Mesenchymal stem cell (in vitro differentiated cells and primary cell): ENCODE results near the gene XAF1.

Experiments used
- DNase-seq: peaks from one replicate; pipeline ENCODE4 v3.0.0-alpha.2; 2013
- H2AFZ ChIP-seq: one replicate; pipeline ENCODE4 v1.6.1; 2013; ENCODE audit warnings: low read depth, mild to moderate bottlenecking, control low read depth, inconsistent platforms, low read length, moderate library complexity
- H2AK5ac ChIP-seq: 2 replicates; pipeline ENCODE4 v1.6.1; 2013; ENCODE audit warnings: low read length, moderate library complexity, mild to moderate bottlenecking, inconsistent platforms; ENCODE audit not compliant: severe bottlenecking
- H2BK120ac ChIP-seq: one replicate; pipeline ENCODE4 v1.6.1; 2013; ENCODE audit warnings: low read depth, mild to moderate bottlenecking, inconsistent platforms, low read length, moderate library complexity
- H2BK12ac ChIP-seq, 2 experiments: one replicate each; pipeline ENCODE4 v1.6.1; 2013; ENCODE audit warnings: inconsistent platforms in 2 of 2, low read length in 2 of 2, mild to moderate bottlenecking in 2 of 2, moderate library complexity in 2 of 2, control low read depth in 1 of 2
- H2BK15ac ChIP-seq: one replicate; pipeline ENCODE4 v1.6.1; 2013; ENCODE audit warnings: mild to moderate bottlenecking, low read depth, inconsistent platforms; ENCODE audit not compliant: poor library complexity, severe bottlenecking
- H2BK5ac ChIP-seq: 2 replicates; pipeline ENCODE4 v1.6.1; 2013; ENCODE audit warnings: low read depth, mild to moderate bottlenecking, low read length, control low read depth, inconsistent platforms; ENCODE audit not compliant: poor library complexity, severe bottlenecking
- H3K14ac ChIP-seq, 2 experiments: one replicate each; pipeline ENCODE4 v1.6.1; 2013; ENCODE audit warnings: inconsistent platforms in 2 of 2, low read length in 2 of 2, control low read depth in 1 of 2, mild to moderate bottlenecking in 1 of 2, moderate library complexity in 1 of 2
- H3K18ac ChIP-seq, 2 experiments: one replicate each; pipeline ENCODE4 v1.6.1; 2013; ENCODE audit warnings: inconsistent platforms in 2 of 2, low read length in 2 of 2, control low read depth in 1 of 2, low read depth in 1 of 2, mild to moderate bottlenecking in 1 of 2
- H3K23ac ChIP-seq, 2 experiments: one replicate each; pipeline ENCODE4 v1.6.1; 2013; ENCODE audit warnings: inconsistent platforms in 2 of 2, low read length in 2 of 2, mild to moderate bottlenecking in 2 of 2, moderate library complexity in 2 of 2, control low read depth in 1 of 2
- H3K27ac ChIP-seq: 2 replicates; pipeline ENCODE4 v1.5.1; 2013; ENCODE audit warnings: mild to moderate bottlenecking, moderate library complexity, low read length, control low read depth, inconsistent platforms; ENCODE audit not compliant: poor library complexity, severe bottlenecking
- H3K27me3 ChIP-seq, 2 experiments: 2 replicates each; pipeline versions ENCODE4 v1.6.1 to v1.7.0; 2013; ENCODE audit warnings: low read length in 2 of 2, mild to moderate bottlenecking in 2 of 2, moderate library complexity in 2 of 2, control low read depth in 1 of 2, inconsistent platforms in 1 of 2; ENCODE audit not compliant: control insufficient read depth in 1 of 2, insufficient read depth in 1 of 2
- H3K36me3 ChIP-seq, 2 experiments: 2 replicates each; pipeline versions ENCODE4 v1.6.1 to v1.7.0; 2013; ENCODE audit warnings: low read length in 2 of 2, control low read depth in 1 of 2, inconsistent platforms in 1 of 2, low read depth in 1 of 2, mild to moderate bottlenecking in 1 of 2; ENCODE audit not compliant: insufficient read depth in 2 of 2, control insufficient read depth in 1 of 2
- H3K4ac ChIP-seq, 2 experiments: one replicate each; pipeline ENCODE4 v1.6.1; 2013; ENCODE audit warnings: inconsistent platforms in 2 of 2, low read length in 2 of 2, mild to moderate bottlenecking in 2 of 2, moderate library complexity in 2 of 2, control low read depth in 1 of 2, low read depth in 1 of 2
- H3K4me1 ChIP-seq: 2 replicates; pipeline ENCODE4 v1.6.1; 2013; ENCODE audit warnings: low read depth, low read length, control low read depth; ENCODE audit not compliant: control insufficient read depth, insufficient read depth
- H3K4me2 ChIP-seq: 2 replicates; pipeline ENCODE4 v1.6.1; 2013; ENCODE audit warnings: low read length, mild to moderate bottlenecking, inconsistent platforms; ENCODE audit not compliant: poor library complexity, severe bottlenecking
- H3K4me3 ChIP-seq, 2 experiments: 2 replicates each; pipeline versions ENCODE4 v1.5.1 to v1.7.0; 2013; ENCODE audit warnings: low read length in 2 of 2, mild to moderate bottlenecking in 2 of 2, control low read depth in 1 of 2, low read depth in 1 of 2; ENCODE audit not compliant: insufficient read depth in 1 of 2
- H3K79me1 ChIP-seq: replicated peaks from 2 replicates; pipeline ENCODE4 v1.6.1; 2013; ENCODE audit warnings: mild to moderate bottlenecking, control low read depth, low read length, inconsistent platforms; ENCODE audit not compliant: poor library complexity, severe bottlenecking
- H3K9ac ChIP-seq: 2 replicates; pipeline ENCODE4 v1.7.0; 2013; ENCODE audit warnings: mild to moderate bottlenecking, low read length, moderate library complexity
- H3K9me3 ChIP-seq: 2 replicates; pipeline ENCODE4 v1.7.0; 2013; ENCODE audit warnings: mild to moderate bottlenecking, low read length; ENCODE audit not compliant: control insufficient read depth
- H4K8ac ChIP-seq: one replicate; pipeline ENCODE4 v1.6.1; 2013; ENCODE audit warnings: inconsistent platforms, mild to moderate bottlenecking, low read length, moderate library complexity
- H4K91ac ChIP-seq: one replicate; pipeline ENCODE4 v1.6.1; 2013; ENCODE audit warnings: mild to moderate bottlenecking, low read length, inconsistent platforms
- WGBS: methylation state at CpG from one replicate; pipeline ENCODE4 v1.1.7; 2013; ENCODE audit warnings: mixed read lengths; 5-methylcytosine and 5-hydroxymethylcytosine counted together

The XAF1 gene

DNA sequence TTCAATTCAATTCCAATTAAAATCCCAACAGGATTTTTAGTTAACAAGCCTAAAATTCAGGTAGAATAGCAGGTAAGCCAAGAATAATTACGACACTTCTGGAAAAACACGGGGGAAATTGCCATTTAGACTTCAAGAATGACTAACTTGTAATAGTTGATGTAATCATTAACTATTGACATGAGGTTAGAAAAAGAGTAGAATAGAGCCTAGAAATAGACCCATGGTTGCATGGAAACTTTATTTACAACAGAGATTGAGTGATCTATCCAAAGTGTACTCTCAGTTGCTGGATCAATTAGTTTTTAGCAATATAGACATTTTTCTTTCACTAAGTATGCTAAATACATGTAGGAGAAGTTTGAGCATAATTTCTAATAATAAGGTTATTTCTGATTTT, 39.1 kb upstream of the XAF1 start:
- 100% methylated on average over 2 of the region's 2 CpGs for WGBS
- DNase-seq, result no peak
- H4K8ac ChIP-seq, result no peak overlapping the region
- H3K4me1 ChIP-seq, result peaks cover 9% of the 10 kb centered on the region
- H2BK120ac ChIP-seq, result no peak overlapping the region
- H3K9ac ChIP-seq, result no peak overlapping the region
- no peak overlapping the region for H3K4ac ChIP-seq
- no peak overlapping the region for H3K27ac ChIP-seq
- peaks cover 32 to 56% of the 10 kb centered on the region in 2 experiments for H3K27me3 ChIP-seq
- H4K91ac ChIP-seq, result no peak overlapping the region
- H3K9me3 ChIP-seq, result peaks cover 12% of the 10 kb centered on the region
- H3K79me1 ChIP-seq, result no peaks in the 10 kb centered on the region
- no peak overlapping the region for H3K18ac ChIP-seq
- no peak overlapping the region for H2BK12ac ChIP-seq
- no peak overlapping the region for H2AK5ac ChIP-seq
- H2AFZ ChIP-seq, result no peak overlapping the region
- no peak overlapping the region for H2BK5ac ChIP-seq
- H2BK15ac ChIP-seq, result no peak overlapping the region
- H3K36me3 ChIP-seq, result no peaks in the 10 kb centered on the region
- H3K4me2 ChIP-seq, result no peak overlapping the region
- H3K4me3 ChIP-seq, result no peak overlapping the region
- H3K14ac ChIP-seq, result no peak overlapping the region
- no peak overlapping the region for H3K23ac ChIP-seq

DNA sequence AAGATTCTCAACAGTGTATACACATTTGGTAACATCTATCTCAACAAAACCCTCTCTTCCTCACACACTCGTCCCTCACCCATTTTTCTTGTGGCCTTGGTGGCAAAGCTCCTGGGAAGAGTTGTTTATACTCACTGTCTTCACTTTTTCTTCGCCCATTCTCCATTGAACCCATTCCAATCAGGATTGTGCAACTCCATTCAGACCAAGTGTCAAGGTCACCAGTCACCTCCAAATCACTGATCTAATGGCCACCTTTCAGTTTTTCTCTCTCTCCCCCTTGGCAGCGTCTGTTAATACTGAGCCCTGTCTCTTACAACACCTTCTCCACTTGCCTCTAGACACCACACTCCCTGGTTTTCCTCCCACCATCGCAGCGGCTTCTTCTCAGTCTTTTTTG, 34.1 kb upstream of the XAF1 start:
- Histone ChIP-seq H4K91ac (no peak overlapping the region), H3K79me1 (no peaks in the 10 kb centered on the region), H2AK5ac (no peak overlapping the region), H3K9ac (no peak overlapping the region), H3K27me3 (peaks cover 13 to 42% of the 10 kb centered on the region in 2 experiments), H3K4me1 (no peaks in the 10 kb centered on the region), H2BK120ac (no peak overlapping the region), H3K4ac (no peak overlapping the region), H3K27ac (no peak overlapping the region), H2BK15ac (no peak overlapping the region), H2AFZ (no peak overlapping the region), H2BK12ac (no peak overlapping the region), H4K8ac (no peak overlapping the region), H3K18ac (no peak overlapping the region), H2BK5ac (no peak overlapping the region), H3K4me3 (no peak overlapping the region), H3K36me3 (no peaks in the 10 kb centered on the region), H3K23ac (no peak overlapping the region), H3K4me2 (no peak overlapping the region), H3K9me3 (peaks cover under 1% of the 10 kb centered on the region), H3K14ac (no peak overlapping the region)
- no peak for DNase-seq
- WGBS, result 73% methylated on average over 5 of the region's 5 CpGs

DNA sequence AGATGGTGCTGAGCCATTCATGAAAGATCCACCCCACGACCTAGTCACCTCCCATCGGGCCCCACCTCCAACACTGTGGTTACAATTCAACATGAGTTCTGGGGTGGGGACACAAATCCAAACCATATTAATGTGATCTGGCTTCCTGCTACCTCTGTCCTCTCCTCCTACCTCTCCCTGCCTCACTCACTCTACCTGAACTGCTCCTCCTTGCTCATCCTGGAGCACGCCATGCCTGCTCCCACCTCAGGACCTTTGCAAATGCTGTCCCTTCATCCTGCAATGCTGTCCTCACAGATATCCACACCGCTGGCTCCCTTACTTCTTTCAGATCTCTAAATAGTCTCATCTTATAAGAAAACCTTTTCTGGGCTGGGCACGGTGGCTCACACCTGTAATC, 31.8 kb upstream of the XAF1 start:
- H2AFZ ChIP-seq, result no peak overlapping the region
- H3K9me3 ChIP-seq, result no peaks in the 10 kb centered on the region

DNA sequence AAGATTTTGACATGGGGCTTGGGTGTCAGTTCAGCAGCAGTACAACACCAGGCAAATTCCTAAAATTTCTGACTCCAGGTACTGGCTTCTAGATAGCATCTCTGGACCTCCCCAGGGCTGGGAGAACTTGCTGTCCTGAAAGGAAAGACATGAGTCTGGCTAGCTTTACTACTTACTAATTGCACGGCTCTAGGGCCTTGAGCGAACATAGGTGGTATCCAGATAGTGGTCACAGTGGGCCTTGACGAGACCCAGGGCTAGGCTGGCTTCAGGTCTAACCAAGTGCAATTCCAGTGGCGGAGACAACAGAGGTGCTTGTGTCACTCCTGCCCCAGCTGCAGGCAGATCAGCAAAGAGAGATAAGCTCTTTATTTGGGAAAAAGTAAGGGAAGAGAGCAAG, 26.3 kb upstream of the XAF1 start:
- H2BK12ac ChIP-seq, result no peak overlapping the region
- H4K8ac ChIP-seq, result no peak overlapping the region
- DNase-seq, result no peak
- no peaks in the 10 kb centered on the region for H3K9me3 ChIP-seq
- H2AK5ac ChIP-seq, result no peak overlapping the region
- H3K18ac ChIP-seq, result no peak overlapping the region
- H3K4me2 ChIP-seq, result no peak overlapping the region
- no peaks in the 10 kb centered on the region for H3K79me1 ChIP-seq
- H2BK120ac ChIP-seq, result no peak overlapping the region
- H3K4ac ChIP-seq, result no peak overlapping the region
- H3K23ac ChIP-seq, result no peak overlapping the region
- no peak overlapping the region for H2BK15ac ChIP-seq
- WGBS, result 65% methylated on average over 4 of the region's 4 CpGs
- no peak overlapping the region for H3K27ac ChIP-seq
- no peak overlapping the region for H3K4me3 ChIP-seq
- no peak overlapping the region for H2AFZ ChIP-seq
- H3K27me3 ChIP-seq, result peaks cover 3 to 38% of the 10 kb centered on the region in 2 experiments
- no peaks in the 10 kb centered on the region for H3K36me3 ChIP-seq
- H4K91ac ChIP-seq, result no peak overlapping the region
- H3K9ac ChIP-seq, result no peak overlapping the region
- no peak overlapping the region for H3K14ac ChIP-seq
- no peaks in the 10 kb centered on the region for H3K4me1 ChIP-seq
- no peak overlapping the region for H2BK5ac ChIP-seq

More for the DNA sequence above, 31.8 kb upstream of the XAF1 start:
- DNase-seq, result no peak
- no peak overlapping the region for H3K27ac ChIP-seq
- no peak overlapping the region for H2AK5ac ChIP-seq
- no peak overlapping the region for H3K4ac ChIP-seq
- no peak overlapping the region for H3K4me2 ChIP-seq
- no peak overlapping the region for H3K23ac ChIP-seq
- H4K91ac ChIP-seq, result no peak overlapping the region
- H3K4me3 ChIP-seq, result no peak overlapping the region
- H4K8ac ChIP-seq, result no peak overlapping the region
- H3K14ac ChIP-seq, result no peak overlapping the region
- H2BK120ac ChIP-seq, result no peak overlapping the region
- no peak overlapping the region for H2BK5ac ChIP-seq
- H2BK15ac ChIP-seq, result no peak overlapping the region
- H3K9ac ChIP-seq, result no peak overlapping the region
- no peaks in the 10 kb centered on the region for H3K4me1 ChIP-seq
- no peak overlapping the region for H2BK12ac ChIP-seq
- H3K27me3 ChIP-seq, result peaks cover 13 to 56% of the 10 kb centered on the region in 2 experiments
- WGBS, result 77% methylated on average over 5 of the region's 5 CpGs
- H3K18ac ChIP-seq, result no peak overlapping the region
- no peaks in the 10 kb centered on the region for H3K36me3 ChIP-seq
- no peaks in the 10 kb centered on the region for H3K79me1 ChIP-seq
